Peyer's patch (tissue), 4 donors: ENCODE results near the gene TIMM17A.
A peak's percentile ranks its signal among the peaks of the same experiment; 100 is the strongest.

Source experiments
- POLR2A ChIP-seq, 2 donors: fragments of 450-650 bp; IDR thresholded peaks; one replicate each; pipeline ENCODE4 v1.5.1; 2017; ENCODE audit warnings: antibody characterized with exemption in 2 of 2, mild to moderate bottlenecking in 2 of 2, moderate library complexity in 2 of 2
- TF ChIP-seq, protein P1 (sequence below), 6 experiments: fragments of 450-650 bp in 4 of 6; fragments of 200-600 bp in 2 of 6; sonication (generic) in 1 of 6; IDR thresholded peaks; one replicate each; pipeline ENCODE4 v1.5.1; 2017 to 2019; ENCODE audit warnings: antibody characterized with exemption in 6 of 6, mild to moderate bottlenecking in 3 of 6, moderate library complexity in 1 of 6

DNA sequence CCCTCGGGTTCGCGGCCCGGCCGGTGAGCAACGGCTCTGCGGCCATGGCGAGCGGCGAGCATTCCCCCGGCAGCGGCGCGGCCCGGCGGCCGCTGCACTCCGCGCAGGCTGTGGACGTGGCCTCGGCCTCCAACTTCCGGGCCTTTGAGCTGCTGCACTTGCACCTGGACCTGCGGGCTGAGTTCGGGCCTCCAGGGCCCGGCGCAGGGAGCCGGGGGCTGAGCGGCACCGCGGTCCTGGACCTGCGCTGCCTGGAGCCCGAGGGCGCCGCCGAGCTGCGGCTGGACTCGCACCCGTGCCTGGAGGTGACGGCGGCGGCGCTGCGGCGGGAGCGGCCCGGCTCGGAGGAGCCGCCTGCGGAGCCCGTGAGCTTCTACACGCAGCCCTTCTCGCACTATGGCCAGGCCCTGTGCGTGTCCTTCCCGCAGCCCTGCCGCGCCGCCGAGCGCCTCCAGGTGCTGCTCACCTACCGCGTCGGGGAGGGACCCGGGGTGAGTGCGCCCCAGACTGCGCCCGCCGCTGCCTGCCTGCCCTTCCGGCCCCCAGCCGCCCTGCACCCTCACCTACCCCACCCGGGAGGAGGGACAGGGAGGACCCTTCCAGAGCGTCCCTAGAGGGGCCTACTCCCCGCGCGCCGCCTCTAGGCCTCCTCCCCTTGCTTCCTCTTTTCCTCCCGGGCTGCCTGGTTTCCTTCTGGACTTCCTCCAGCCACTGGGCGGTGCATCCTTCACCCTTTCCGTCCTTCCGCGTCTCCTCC is 27.5 kb downstream of the TIMM17A start, which contains the start of gene RNPEP:
- TF ChIP-seq, protein P1, sequence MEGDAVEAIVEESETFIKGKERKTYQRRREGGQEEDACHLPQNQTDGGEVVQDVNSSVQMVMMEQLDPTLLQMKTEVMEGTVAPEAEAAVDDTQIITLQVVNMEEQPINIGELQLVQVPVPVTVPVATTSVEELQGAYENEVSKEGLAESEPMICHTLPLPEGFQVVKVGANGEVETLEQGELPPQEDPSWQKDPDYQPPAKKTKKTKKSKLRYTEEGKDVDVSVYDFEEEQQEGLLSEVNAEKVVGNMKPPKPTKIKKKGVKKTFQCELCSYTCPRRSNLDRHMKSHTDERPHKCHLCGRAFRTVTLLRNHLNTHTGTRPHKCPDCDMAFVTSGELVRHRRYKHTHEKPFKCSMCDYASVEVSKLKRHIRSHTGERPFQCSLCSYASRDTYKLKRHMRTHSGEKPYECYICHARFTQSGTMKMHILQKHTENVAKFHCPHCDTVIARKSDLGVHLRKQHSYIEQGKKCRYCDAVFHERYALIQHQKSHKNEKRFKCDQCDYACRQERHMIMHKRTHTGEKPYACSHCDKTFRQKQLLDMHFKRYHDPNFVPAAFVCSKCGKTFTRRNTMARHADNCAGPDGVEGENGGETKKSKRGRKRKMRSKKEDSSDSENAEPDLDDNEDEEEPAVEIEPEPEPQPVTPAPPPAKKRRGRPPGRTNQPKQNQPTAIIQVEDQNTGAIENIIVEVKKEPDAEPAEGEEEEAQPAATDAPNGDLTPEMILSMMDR (IDR thresholded peaks at IDR 0.05), result peak in 4 of 6 experiments; percentile 12 to 22 (median 17)
- TF ChIP-seq POLR2A (IDR thresholded peaks at IDR 0.05), result peak; percentile 75 to 76
